Fibroblast of pulmonary artery (primary cell): ENCODE results near the gene ANKRD61.

Experiments
- DNase-seq: peaks from one replicate; pipeline ENCODE4 v3.0.0-alpha.2; 2010; ENCODE audit warnings: low read depth
- H3K4me3 ChIP-seq: replicated peaks from 2 replicates; pipeline ENCODE4 v1.5.1; 2011; ENCODE audit warnings: low read depth, mild to moderate bottlenecking, control low read depth, low read length, moderate library complexity
- CTCF ChIP-seq: IDR thresholded peaks from 2 replicates; pipeline ENCODE4 v1.5.1; 2011; ENCODE audit warnings: mild to moderate bottlenecking, control low read depth, low read length, inconsistent platforms; ENCODE audit errors: missing control alignments

ANKRD61 gene

DNA sequence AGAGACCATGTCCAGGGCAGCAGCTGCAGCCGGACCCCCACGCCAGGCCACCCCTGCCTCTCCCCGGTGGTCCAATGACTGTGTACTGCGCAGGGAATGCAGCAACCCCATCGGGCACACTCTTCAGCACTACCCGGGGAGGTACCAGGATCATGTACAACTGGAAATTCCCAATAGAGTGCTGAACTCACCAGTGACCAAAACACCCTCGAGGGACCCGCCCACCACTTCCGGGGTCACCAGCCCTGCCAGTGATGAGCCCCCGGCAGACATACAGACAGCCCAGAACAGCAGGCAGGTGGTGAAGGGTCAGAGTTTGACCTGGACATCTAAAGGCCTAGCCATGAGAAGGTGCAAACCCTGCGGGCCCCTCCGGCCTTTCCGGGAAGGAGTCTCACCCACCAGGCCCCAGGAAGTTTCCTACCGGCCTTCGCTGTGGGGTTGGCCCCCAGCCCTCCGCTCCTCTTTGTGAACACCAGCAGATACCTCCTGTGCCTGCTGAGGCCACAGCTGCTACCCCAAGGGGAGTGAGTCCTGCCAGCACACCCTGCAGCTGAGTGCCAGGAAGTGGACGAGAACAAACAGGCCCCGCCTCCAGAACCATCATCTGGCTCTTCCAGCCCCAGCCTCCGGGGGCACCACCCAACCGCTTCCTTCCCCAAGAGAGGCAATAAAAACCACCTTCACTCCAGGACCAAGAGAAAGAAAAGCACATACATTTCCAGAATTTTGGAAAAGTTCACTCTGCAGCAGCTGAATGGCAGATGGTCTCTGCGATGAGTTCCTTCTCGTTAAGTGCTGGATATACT, 5.0 kb upstream of the ANKRD61 start:
- TF ChIP-seq CTCF, result peak; percentile 26
- DNase-seq, result peak; percentile 32
- no peak overlapping the region for H3K4me3 ChIP-seq

DNA sequence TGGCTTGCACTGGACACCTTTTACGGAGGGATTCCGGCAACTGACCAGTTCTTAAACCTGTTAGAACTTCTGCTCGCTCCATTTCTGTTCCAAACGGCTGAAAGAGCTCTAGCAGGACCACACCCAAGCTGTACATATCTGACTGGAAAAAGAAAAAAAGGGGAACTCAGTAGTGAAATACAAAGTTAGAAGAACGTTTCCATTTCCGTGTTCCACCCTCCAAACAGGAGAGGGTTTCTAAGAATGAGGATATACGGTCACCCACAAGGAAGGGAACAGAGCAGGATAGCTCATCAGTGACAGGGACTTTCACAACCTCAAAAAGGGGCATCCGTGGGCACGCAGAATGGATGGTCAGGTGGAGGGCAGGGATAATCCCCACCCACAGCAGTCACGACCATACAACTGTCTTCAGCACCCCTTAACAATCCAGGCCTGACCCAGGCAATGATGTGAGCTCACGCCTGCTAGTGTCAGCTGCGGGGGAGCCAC, 4.3 kb upstream of the ANKRD61 start:
- no peak overlapping the region for H3K4me3 ChIP-seq
- TF ChIP-seq CTCF, result no peak
- DNase-seq, result no peak

- H3K4me3 ChIP-seq, result no peak overlapping the region
Observed at GRCh38 chr7:6027806-6028365, 3.3 kb upstream of the ANKRD61 start.

GRCh38 chr7:6028563-6028962, 2.6 kb upstream of the ANKRD61 start:
- no peak for TF ChIP-seq CTCF
- no peak for DNase-seq
- no peak overlapping the region for H3K4me3 ChIP-seq

More at GRCh38 chr7:6027806-6028365, 3.3 kb upstream of the ANKRD61 start:
- DNase-seq, result no peak
- TF ChIP-seq CTCF, result no peak

- TF ChIP-seq CTCF, result no peak
- H3K4me3 ChIP-seq, result no peak overlapping the region
- DNase-seq, result no peak
Observed at GRCh38 chr7:6031567-6031966, 391 bp downstream of the ANKRD61 start.

DNA sequence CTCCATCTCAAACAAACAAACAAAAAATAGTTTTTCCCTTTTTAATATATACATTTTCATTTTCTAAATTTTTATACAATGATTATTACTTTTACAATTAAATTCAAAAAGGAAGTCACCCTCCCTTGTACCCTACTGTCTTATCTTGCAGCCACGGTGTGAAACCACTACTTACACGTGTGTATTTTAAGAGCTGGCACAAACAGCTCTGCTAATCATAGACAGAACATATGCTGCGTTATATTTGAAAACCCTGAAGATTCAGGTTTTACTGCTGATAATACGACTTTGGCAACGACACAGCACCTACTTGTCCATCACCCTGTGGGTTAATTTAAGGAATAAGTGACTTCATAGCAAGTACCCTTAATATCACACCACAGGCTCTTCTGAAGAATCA, 991 bp downstream of the ANKRD61 start:
- no peak overlapping the region for H3K4me3 ChIP-seq
- DNase-seq, result no peak
- TF ChIP-seq CTCF, result no peak
